Erythroblast (primary cell): ENCODE data around the gene GPR68.

ENCODE experiments used
- GATA1 ChIP-seq: IDR thresholded peaks from 2 replicates; pipeline ENCODE4 v1.6.1; 2011; ENCODE audit warnings: low read depth, mild to moderate bottlenecking, control low read depth, low read length, moderate library complexity
- POLR2A ChIP-seq: IDR thresholded peaks from 2 replicates; pipeline ENCODE4 v1.6.1; 2011; ENCODE audit warnings: mild to moderate bottlenecking, low read length

DNA sequence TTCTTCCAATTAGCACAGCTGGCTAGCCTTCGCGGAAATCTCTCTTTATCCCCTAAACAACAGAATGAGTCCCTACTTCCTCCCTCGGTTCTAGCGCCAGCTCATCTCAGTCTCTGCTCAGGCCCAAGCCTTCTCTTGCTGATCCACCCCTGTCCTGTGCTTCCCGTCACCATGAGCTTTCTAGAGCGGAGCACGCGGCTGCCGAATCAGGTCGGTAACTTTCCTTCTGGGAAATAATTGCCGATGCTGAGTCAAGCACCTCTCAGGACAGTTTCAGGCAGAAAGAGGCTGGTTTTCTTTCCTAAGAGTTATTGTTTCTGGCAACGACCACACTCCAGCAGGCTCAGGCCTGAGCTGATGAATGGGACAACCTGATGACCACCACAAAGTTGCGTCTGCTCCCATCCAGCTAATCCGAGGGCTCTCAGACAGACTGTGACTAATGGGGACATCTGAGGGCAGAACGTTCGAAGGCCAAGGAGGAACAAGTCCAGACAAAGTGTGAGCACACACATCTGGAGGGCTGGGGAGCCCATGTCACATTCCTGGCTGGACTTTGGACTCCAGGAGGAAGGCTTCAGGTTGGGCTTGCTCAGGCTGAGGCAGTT lies 13.6 kb upstream of the GPR68 start:
- no peak for TF ChIP-seq POLR2A
- TF ChIP-seq GATA1 = no peak
